Measurements from ENCODE around the gene SACS.
A peak's percentile ranks its signal among the peaks of the same experiment; 100 is the strongest.
"Not testable (repeated sequence)": the region's sequence is repeated elsewhere in the genome, so short reads cannot be mapped to it uniquely, and the experiment has no call there.

SACS gene

DNA sequence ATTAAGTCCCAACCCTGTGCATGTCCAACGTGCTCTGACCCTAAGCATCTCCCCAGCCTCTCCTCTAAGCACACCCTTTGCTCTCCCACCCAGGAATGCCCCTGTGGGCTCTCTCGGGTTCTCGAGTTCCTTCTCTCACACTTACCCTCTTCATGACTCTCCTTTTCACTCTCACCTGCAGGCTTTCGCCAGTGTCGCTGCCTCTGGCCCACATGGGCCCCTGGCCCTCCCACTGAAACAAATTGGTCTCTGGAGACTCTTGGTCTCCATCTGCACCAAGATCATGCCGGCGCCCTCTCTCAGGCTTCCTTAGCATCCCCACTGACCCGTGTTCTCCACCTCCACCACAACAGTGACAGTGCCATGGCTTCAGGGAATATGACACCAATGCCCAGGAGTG is 19.6 kb upstream of the SACS start:
- DNase-seq: no peak

- DNase-seq: peak; percentile 34
Measured at GRCh38 chr13:23450340-23451046, 17.0 kb upstream of the SACS start.

- DNase-seq: no peak
Measured at GRCh38 chr13:23449398-23450162, 16.1 kb upstream of the SACS start.

- peak; percentile 21 for DNase-seq
Measured at GRCh38 chr13:23447927-23448326, 14.4 kb upstream of the SACS start.

DNA sequence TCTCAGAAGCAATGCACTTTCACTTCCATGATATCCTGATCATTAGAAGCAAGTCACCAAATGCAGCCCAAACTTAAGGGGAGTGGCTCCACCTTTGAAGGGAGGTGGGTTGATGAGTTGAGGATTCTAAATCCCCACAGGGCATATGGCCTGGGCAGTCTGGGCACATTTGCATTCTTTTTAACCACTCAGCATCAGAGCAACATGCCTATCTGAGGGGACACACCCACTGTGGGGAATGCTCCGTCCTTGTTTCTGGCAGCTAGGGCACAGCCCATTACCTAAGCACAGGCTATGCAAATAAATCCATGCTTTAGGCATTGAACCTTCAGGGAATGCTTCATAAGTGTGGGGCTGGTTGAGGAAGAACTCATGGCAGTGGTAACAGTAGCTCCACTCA is 12.3 kb upstream of the SACS start:
- no peak for DNase-seq

DNA sequence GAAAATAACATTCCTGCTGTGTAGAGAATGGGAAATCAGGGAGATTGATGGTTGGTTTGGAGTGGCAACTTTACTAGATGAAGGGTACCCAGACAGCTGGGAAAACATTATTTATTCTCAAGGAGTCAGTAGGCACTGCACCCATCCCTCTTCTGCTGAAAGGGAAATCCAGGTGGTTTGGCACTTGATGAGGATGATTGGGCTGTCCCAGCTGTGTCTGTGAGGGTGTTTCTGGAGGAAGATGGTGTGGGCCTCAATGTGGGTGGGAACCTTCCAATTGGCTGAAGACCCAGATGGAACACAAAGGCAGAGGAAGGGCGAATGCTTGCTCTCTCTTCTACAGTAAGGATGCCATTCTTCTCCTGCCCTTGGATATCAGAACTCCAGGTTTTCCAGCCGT is 10.4 kb upstream of the SACS start:
- DNase-seq: no peak

GRCh38 chr13:23443110-23443509 is 9.6 kb upstream of the SACS start:
- DNase-seq: no peak

DNA sequence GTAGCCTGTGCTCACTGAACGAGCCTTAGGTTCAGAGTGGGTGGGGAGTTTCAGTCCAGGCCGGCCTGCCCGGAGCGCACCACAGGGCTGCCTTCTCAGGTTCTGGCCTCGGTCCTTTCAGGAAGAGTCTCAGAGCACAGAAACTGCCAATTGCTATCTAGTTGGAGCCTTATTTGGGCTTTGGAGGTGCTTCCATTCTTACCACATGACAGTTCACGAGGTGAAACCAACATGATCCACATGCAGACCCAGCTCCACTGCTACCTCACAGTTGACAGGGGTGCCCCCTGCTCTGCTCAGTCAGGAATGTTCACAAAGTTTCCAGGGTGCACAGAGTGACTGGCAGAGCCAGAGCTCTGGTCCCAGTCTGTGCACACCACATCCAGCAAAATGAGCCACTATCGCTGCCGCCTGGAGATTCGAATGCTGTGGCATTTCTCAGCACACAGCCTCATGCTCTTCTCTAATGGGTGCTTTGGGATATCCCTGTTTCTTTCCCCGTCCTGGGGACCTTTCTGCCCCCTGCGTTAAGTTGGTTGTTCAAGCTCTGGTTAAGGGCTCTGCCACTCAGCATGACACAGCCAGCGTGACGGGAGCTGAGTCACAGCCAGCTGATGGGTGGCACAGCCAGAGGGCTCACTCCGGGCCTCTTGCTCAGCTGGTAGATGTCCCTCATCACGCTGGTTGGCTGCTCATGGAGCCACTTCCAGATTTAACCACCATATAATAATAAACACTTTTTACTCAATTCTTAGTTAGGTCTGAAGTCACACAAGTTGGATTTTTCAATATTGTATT is 7.5 kb upstream of the SACS start:
- DNase-seq: no peak

DNA sequence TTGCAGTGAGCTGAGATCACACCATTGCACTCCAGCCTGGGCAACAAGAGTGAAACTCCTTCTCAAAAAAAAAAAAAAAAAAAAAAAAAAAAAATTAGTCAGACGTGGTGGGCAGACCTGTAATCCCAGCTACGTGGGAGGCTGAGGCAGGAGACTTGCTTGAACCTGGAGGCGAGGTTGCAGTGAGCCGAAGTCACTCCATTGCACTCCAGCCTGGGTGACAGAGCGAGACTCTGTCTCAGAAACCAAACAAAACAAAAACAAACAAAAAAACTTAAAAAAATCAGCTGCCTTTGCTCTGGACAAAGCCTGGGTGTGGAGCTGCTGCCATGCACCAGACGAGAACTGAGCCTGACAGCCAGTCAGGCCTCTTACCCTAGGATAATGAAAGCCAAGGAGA is 6.8 kb upstream of the SACS start:
- DNase-seq: not testable (repeated sequence)

- no peak for DNase-seq
Measured at GRCh38 chr13:23437916-23438315, 4.4 kb upstream of the SACS start.

- DNase-seq: no peak
Measured at GRCh38 chr13:23436680-23437079, 3.2 kb upstream of the SACS start.

DNA sequence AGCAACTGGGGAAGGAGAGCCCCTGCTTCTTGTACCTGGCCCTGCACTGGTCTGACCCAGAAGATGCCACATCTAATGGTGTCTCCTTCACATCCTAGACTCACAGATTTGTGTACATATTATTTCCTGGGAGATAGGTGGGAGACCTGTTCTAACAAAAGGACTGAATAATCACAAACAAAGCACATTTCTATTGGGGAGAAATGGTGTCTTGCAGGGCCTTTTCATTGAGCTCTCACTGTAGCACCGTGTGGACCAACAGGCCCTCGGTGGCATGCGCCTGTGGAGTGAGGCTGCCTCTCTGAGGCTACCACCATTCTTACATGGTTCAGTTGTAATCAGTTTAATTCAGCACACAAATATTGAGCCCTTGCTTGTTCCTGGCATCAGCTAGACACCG is 989 bp upstream of the SACS start:
- DNase-seq: no peak

DNA sequence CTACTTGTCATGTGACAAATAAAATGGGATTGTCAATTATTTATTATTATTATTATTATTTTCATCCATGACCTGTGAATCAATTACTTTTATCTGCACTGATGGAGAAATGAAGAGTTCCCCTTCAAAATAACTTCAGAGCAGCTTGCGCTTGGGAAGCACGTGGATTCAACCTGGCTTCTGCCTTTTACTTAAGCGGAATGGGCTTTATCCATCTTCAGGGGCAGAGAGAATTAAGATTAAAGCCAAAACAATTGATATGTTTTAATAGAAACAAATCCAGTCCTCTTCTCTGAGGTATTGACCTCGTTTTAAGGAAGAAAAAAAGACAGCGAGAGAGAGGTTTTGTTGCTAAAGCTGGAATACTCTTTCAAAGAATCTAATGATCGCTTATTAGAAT is 876 bp downstream of the SACS start:
- DNase-seq: no peak

DNA sequence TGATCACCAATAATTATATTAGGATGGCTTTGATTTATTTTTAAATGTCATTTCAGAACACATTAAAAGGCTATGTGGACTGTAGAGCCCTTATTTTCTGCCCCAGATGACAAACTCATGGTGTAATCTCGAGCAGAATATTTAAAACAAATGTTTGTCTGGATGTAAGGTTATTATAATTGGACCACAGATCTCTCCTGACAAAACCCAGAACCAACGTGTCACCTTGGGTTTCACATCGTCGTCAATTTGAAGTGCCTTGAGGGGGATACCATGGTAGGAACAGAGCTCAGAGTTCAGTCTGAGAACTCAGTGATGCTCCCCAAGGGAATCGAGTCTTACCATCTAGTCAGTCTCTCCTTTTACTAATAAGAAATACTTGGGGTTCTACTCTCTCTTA is 2.8 kb downstream of the SACS start:
- no peak for DNase-seq

DNA sequence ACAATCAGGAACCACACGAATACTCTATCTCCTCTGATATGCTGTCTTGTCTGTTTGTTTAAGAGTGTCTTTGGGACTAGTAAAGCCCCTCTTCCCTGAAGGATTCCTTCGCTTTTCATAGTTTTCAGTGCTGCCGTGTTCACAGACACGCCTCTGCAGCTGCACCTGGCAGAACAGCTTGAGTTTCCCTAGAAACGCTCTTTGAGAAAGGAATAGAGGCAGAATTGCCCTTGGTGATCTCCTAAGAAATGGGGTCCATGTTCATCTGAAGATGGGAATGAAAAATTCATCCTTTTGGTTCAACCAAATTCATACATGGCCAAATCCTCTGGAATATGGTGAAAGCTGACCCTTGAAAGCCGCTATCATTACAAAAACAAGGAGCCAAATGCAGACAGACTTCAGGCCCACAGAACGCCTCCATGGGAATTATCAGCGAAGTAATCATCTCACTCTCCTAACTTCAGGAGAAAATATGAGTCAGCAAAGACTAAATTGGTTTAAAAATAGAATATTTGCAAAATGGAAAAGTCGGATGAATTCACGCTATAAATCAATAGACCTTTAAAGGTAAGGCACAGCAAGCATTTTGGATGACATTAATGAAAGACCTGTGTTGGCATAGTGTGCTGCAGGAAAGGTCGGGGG is 5.5 kb downstream of the SACS start:
- no peak for DNase-seq

GRCh38 chr13:23427342-23427843 is 6.1 kb downstream of the SACS start:
- DNase-seq: peak; percentile 32

DNA sequence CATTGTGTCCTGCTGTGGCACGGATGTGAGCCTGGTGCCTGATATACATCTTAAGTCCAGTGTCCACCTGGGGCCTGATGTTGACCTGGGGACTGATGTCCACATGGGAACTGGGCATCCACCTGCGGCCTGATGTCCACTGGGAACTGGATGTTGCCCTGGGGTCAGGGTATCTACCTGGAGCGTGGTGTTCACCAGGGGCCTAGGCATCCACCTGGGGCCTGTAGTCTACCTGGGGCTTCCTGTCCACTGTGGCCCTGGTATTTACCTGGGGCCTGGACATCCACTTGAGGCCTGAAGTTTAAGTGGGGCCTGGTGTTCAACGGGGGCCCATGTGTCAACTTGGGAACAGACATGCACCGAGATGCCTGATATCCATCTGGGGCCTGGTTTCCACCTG is 11.9 kb downstream of the SACS start:
- no peak for DNase-seq

DNA sequence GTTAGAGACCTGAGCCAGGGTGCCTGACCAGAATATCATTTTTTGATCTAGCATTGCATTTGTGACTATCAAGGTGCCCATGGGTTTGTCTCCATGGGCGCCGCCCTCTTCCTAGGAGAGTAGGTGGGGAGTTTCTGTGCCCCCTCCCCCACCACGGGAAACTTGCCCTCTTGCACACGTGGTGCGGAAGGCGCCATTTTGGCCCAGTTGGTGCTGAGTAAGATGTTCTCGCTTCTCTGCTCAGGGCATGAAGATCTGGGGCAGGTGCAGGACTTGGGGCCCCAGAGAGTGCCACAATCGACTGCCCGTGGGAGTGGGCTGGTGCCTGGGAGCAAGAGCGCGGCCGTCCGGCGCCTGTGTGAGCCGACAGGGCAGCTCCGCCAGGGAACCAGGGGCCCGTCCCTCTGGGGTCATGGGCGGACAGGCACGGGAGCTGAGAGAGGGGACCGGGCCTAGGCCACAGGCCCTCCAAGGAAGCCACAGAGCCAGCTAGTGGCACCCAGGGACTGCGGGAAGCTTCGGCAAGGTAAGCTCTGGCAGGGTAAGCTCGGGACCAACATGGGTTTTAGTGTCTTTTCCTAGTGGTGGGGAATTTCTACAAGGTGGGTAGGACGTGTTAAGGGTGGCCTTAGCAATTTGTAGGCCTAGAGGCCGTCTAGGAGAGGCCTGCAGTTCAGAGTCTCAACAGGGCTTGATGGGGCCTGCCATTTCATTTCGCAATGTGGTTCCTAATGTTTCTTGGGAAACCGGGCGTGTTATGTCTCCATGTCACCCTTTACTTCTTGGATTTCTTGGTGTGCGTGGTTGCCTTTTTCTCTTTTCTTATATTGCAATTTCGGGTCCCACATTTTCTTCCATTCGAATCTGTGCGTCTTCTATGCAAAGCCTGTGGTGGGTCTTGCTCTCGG is 14.5 kb downstream of the SACS start:
- no peak for DNase-seq

GRCh38 chr13:23414682-23415081 is 18.8 kb downstream of the SACS start:
- no peak for DNase-seq

DNA sequence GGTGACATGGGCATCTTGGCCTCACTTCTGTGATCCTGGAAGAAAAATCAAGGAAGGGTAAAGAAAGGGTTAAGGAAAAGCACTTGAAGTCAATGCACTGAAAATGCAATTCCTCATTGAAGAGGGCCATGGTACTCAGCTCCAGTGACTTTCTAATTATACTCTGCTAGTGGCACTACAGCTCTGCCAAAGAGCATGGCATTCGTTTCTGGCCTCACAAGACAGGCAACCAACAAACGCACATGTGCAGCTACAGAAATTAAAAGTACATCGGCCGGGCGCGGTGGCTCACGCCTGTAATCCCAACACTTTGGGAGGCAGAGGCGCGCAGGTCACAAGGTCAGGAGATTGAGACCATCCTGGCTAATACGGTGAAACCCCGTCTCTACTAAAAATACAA is 21.8 kb downstream of the SACS start:
- no peak for DNase-seq

DNA sequence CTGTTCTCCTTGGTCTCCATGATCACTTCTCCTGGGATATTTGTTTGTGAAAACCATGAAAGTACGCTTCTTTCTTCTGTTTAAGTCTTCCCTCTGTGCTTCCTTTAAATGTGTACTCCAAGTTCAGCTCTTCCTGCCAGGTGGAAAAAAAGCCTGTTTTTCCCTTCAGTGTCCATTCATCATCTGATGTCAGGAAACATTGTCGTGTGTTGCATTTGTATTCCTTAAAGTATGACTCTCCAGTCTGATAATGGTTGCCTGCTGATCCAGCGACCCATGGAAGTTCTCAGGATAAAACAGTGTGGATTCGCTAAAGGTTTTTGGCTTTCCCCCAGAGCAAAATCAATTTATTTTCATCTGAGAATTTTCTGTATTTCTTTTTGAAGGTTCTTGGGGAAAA is 22.3 kb downstream of the SACS start:
- no peak for DNase-seq

DNA sequence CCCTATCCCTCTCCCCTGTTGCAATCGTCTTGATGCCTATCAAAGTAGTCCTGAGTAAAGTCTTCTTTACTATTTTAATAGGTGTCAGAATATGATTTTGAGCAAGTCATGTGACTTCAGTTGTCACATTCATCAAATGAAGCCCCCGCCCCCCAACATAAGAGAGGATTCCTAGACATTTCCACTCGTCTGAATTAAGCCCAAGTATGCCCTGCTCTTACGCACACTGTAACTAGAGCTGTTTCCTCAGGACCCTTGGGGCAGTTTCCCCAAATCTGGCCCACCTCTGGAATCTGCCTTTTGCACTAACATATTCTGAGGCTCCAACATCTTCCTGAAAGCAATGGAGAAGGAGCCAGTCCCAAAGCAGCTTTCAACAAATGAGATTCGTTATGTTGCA is 25.5 kb downstream of the SACS start:
- DNase-seq: no peak
